Measurements from ENCODE around the gene CNIH4.

DNA sequence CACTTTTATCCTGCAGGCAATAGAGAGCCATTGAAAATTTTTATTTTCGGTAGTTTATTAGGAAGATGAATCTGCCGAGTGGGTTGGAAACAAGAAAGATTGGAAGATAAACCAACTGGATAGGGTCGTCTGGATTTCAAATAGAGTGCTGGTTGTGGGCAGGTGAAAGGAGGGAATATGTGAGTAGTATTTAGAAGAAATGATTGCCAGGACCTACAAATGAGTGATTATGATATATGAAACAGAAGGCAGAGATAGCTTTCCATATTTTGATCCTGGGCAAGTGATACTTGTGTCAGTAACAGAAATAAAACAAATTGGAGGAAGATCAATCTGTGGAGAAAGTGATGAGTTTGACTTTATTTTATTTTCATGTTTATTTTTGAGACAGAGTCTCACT, 2.5 kb downstream of the CNIH4 start:
- TF ChIP-seq CTCF (IDR thresholded peaks at IDR 0.05) (no peak), POLR2AphosphoS5 (IDR thresholded peaks at IDR 0.05; ENCODE audit: low read depth, low read length) (no peak), REST (IDR thresholded peaks at IDR 0.05; ENCODE audit: insufficient read depth in 1 of 2, low read depth in 2 of 2, low read length in 1 of 2) (no peak), SIN3A (IDR thresholded peaks at IDR 0.05; ENCODE audit: borderline replicate concordance, insufficient read depth, low read depth, low read length) (no peak), TCF7L2 (IDR thresholded peaks at IDR 0.05; ENCODE audit: low read depth, low read length) (no peak)
